ENCODE results near the gene ATXN1.

Gene ATXN1

DNA sequence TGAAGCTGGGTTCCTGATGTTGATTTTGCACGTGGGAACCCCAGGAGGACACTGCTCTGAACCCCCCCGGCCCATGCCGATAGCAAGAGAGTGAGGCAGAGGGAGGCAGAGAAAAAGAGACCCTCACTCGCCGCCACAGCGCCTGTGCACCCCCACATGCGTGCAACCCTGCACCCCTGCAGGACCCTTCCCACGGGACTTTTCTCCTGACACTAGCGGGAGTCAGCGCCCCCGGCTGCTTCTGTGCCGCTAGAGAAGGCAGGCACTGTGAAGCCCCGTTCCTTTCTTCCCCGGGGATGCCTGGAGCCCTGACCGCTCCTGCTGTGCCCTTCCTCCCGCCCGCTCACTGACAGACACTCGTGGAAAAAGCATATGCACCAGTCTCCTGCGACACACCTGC is 455.5 kb downstream of the ATXN1 start:
- ChIA-PET CTCF (interaction anchor here (1.0 kb wide), 3 partner anchors 11 to 15 kb away, joined by 3 read pairs; no protein-coding TSS in a partner anchor), POLR2A (no interaction called here)
- DNase-seq (ENCODE audit: extremely low spot score), result no peak
- peak; percentile 4 for TF ChIP-seq CTCF (IDR thresholded peaks at IDR 0.05; ENCODE audit: control extremely low read depth, extremely low read depth, low read depth, missing control alignments)

DNA sequence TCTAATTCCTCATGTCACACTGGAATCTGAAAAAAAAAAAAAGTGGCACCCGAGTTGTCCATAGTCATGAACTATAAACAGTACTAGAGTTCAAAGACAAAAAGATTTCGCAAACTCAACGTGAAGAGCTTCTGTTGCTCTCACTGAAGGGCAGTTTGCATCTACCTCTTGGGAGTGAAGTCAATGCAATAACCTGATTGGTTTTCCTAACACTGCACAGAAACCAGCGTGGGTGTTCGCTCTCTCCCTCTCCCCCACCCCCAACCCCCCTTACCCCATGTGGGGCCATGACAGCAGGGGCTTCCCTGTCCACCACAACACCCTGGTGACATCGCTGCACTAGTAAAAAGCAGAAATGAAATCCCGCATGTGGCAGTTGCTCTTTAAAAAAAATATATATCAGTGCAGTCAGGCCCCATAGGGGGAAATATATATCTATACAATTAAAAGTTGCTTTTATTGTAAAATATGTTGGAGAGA is 456.0 kb downstream of the ATXN1 start:
- POLR2A ChIA-PET, result no interaction called here
- TF ChIP-seq CTCF (IDR thresholded peaks at IDR 0.05; ENCODE audit: control extremely low read depth, extremely low read depth, low read depth, missing control alignments), result no peak
- DNase-seq (ENCODE audit: extremely low spot score), result peak; percentile 90
- CTCF ChIA-PET, result interaction anchor here (1.0 kb wide), 3 partner anchors 11 to 15 kb away, joined by 3 read pairs; no protein-coding TSS in a partner anchor

DNA sequence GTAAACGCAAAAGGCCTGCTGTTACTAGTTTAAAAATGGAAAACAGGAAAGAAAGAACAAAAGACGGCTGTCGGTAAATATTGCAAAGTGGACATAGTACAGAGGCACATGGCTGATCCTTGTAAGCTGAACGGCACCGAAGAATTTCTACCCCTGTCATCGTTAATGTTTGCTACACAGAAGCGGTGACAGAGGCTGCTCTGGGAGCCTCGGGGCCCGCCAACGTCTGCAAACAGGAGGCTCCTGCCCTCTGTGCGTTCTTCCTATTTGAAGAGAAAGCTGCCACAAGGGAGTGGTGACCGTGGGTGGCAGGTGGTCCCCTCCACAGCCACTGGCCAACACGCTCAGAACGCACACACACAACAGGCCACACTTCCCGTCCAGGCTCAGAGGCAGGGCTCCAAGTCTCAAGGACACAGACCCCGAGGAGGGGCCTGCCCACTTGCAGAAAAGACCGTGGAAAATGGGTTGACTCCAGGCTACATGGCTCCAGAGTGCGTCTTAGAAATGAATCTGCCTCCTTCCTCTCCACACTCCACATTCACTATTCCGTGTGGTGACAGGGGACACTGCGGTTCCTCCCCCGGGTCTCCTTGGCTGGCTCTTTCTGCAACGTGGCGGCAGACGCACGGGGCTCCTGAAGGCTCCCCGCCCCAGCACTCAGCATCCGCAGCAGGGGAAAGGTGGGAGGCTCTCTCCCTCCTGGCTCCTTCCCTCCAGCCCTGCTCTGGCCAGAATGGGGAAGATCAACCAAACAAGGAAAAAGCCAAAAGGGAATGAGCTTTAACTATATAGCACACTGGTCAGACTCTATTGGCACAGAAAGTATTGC is 458.3 kb downstream of the ATXN1 start:
- POLR2A ChIA-PET, result no interaction called here
- no peak for TF ChIP-seq CTCF (IDR thresholded peaks at IDR 0.05; ENCODE audit: control extremely low read depth, extremely low read depth, low read depth, missing control alignments)
- CTCF ChIA-PET, result no interaction called here
- no peak for DNase-seq (ENCODE audit: extremely low spot score)

GRCh38 chr6:16301511-16301910 is 459.7 kb downstream of the ATXN1 start:
- peak; percentile 64 for DNase-seq (ENCODE audit: extremely low spot score)
- POLR2A ChIA-PET, result no interaction called here
- CTCF ChIA-PET, result interaction anchor here (1.3 to 9.2 kb wide), 3 partner anchors 12 to 16 kb away, joined by 3 to 70 read pairs (median 6); no protein-coding TSS in a partner anchor
- no peak for TF ChIP-seq CTCF (IDR thresholded peaks at IDR 0.05; ENCODE audit: control extremely low read depth, extremely low read depth, low read depth, missing control alignments)

DNA sequence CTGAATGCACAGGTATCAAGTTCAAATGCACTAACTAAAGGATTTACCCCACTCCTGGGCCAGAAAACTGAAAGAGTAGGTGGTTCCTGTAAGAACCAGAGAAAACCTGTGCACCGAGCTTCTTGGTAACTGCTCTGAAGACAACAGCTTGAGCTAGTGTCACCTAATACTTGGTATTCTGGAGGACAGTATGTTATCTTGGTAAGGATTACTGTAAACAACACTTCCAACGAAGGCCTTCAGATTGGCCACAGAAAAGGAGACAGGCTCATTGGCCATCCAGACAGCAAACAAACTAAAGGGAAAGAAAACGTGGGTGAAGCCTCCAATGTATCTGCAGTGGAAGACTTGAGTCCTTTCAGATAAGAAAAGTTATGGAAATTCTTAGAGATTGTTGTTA is 461.4 kb downstream of the ATXN1 start:
- ChIA-PET CTCF (interaction anchor here (0.6 to 9.2 kb wide), 6 partner anchors 8 to 32 kb away, joined by 3 to 70 read pairs (median 4); no protein-coding TSS in a partner anchor), POLR2A (no interaction called here)
- no peak for DNase-seq (ENCODE audit: extremely low spot score)
- no peak for TF ChIP-seq CTCF (IDR thresholded peaks at IDR 0.05; ENCODE audit: control extremely low read depth, extremely low read depth, low read depth, missing control alignments)

DNA sequence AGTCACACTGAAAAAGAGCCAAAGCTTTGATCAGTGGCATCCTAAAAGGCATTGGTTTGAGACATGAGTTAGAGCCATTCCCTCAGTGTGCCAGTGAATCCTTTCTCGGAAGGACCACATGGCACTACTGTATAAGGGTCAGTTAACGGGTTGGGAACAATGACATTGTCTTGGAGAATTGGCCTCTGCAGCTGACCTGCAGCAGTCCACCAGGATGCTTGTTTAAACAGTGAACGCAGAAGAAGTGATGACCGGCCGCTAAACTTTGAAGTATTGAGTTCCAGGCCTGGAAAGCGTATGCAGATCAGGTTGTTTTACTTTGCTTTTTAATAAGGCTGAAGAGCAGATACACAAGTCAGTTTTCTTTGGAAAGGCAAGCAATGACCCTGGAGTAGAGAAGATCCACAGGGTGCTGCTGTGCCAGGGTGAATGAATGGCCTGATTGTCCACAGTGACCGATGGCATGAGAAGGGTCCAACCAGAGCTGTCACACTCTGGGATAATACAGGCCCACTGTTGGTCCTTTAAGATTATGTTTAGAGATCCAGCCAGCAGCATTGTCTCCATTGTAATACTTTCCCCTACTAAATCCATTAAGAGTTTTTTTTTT is 465.1 kb downstream of the ATXN1 start:
- ChIA-PET CTCF (interaction anchor here (1.5 to 9.2 kb wide), 2 partner anchors 10 to 21 kb away, joined by 4 to 70 read pairs; no protein-coding TSS in a partner anchor), POLR2A (no interaction called here)
- DNase-seq (ENCODE audit: extremely low spot score), result no peak
- TF ChIP-seq CTCF (IDR thresholded peaks at IDR 0.05; ENCODE audit: control extremely low read depth, extremely low read depth, low read depth, missing control alignments), result no peak

Data from GM10248 (cell line).